ENCODE results near the gene SPOP. TPM values are rescaled to one million over a fixed set of nuclear protein-coding genes. Genes with fewer than 3 reads are reported as not detected.

SPOP gene
- total RNA-seq, 1 experiment from 2014 or later = 79.9 TPM

DNA sequence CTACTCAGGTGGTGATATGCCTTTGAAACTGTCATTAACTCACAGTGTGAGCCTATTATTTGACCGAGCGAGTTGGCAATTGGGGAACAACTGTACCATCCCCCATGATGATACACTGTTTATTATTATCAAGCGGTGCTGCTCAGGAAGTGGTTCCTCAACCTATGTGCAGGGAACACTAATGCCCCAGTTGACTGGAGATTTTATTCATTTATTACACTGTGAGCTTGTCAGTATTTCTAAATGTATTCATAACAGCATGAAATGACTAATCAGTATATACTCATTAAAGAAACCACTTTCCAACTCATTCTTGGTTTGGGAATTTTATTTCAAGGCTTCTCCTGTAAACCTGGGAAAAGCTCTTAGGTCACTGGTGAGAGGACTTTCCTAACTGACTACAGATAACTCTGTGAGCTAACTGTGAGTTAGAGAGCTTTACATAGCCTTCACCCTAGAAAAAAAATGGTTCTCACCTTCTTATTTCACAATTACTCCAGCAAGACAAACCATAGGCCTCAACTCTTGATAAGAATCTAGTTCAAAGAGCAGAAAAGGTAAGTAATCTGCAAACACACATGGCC, 59.8 kb downstream of the SPOP start:
- no peak overlapping the region for H3K4me3 Mint-ChIP-seq (ENCODE audit: low read depth, unreplicated experiment)
- no peak overlapping the region for H3K27ac Mint-ChIP-seq (ENCODE audit: unreplicated experiment)
- CTCF ChIA-PET = interaction anchor here (0.6 to 0.7 kb wide), 2 partner anchors 9 to 17 kb away, joined by 3 to 4 read pairs; no protein-coding TSS in a partner anchor
- TF ChIP-seq, protein P1, sequence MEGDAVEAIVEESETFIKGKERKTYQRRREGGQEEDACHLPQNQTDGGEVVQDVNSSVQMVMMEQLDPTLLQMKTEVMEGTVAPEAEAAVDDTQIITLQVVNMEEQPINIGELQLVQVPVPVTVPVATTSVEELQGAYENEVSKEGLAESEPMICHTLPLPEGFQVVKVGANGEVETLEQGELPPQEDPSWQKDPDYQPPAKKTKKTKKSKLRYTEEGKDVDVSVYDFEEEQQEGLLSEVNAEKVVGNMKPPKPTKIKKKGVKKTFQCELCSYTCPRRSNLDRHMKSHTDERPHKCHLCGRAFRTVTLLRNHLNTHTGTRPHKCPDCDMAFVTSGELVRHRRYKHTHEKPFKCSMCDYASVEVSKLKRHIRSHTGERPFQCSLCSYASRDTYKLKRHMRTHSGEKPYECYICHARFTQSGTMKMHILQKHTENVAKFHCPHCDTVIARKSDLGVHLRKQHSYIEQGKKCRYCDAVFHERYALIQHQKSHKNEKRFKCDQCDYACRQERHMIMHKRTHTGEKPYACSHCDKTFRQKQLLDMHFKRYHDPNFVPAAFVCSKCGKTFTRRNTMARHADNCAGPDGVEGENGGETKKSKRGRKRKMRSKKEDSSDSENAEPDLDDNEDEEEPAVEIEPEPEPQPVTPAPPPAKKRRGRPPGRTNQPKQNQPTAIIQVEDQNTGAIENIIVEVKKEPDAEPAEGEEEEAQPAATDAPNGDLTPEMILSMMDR (IDR thresholded peaks at IDR 0.05; ENCODE audit: unreplicated experiment) = no peak
- intact Hi-C loops (cut with micrococcal nuclease; ENCODE audit: unreplicated experiment) = no loop called here
- no TSS peak for BruUV-seq (replicated peaks)
- H3K4me1 Mint-ChIP-seq (ENCODE audit: low read depth, unreplicated experiment) = no peaks in the 10 kb centered on the region
- H3K9me3 Mint-ChIP-seq (ENCODE audit: low read depth, unreplicated experiment) = no peaks in the 10 kb centered on the region
- no peak for DNase-seq
- peaks cover 13% of the 10 kb centered on the region for H3K36me3 Mint-ChIP-seq (ENCODE audit: insufficient read depth, unreplicated experiment)
- no peaks in the 10 kb centered on the region for H3K27me3 Mint-ChIP-seq (ENCODE audit: unreplicated experiment)

DNA sequence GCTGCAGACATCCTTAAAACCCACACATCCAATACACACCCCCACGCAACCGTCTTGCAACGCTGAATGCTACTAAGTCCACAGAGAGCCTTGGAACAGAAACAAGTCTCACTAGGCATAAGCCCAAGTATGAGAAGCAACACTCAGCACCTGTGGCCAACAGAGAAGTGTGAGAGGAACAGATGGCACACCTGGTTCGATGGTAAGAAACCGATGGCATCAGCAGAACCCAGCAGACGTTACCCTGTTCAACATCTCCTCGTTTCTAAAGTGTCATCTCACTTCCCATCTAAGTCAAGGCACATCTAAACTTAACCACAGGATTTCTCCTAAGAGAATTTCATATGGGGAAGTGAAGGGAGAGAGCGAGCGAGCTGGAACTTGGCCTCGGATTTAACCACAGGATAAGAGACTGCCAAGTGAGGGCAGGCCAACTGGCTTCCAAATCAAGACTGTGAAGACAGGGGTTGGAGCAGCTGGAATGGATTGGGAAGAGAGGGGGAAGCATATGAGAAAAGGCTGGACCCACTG, 61.2 kb downstream of the SPOP start:
- peaks cover 13% of the 10 kb centered on the region for H3K36me3 Mint-ChIP-seq (ENCODE audit: insufficient read depth, unreplicated experiment)
- no TSS peak for BruUV-seq (replicated peaks)
- TF ChIP-seq, protein P1 (IDR thresholded peaks at IDR 0.05; ENCODE audit: unreplicated experiment) = no peak
- no peak for DNase-seq
- H3K27me3 Mint-ChIP-seq (ENCODE audit: unreplicated experiment) = no peaks in the 10 kb centered on the region
- CTCF ChIA-PET = interaction anchor here (0.5 kb wide), 1 partner anchor 18 kb away, joined by 3 read pairs; no protein-coding TSS in a partner anchor
- no peaks in the 10 kb centered on the region for H3K9me3 Mint-ChIP-seq (ENCODE audit: low read depth, unreplicated experiment)
- H3K4me3 Mint-ChIP-seq (ENCODE audit: low read depth, unreplicated experiment) = no peak overlapping the region
- intact Hi-C loops (cut with micrococcal nuclease; ENCODE audit: unreplicated experiment) = no loop called here
- no peaks in the 10 kb centered on the region for H3K4me1 Mint-ChIP-seq (ENCODE audit: low read depth, unreplicated experiment)
- H3K27ac Mint-ChIP-seq (ENCODE audit: unreplicated experiment) = no peak overlapping the region

DNA sequence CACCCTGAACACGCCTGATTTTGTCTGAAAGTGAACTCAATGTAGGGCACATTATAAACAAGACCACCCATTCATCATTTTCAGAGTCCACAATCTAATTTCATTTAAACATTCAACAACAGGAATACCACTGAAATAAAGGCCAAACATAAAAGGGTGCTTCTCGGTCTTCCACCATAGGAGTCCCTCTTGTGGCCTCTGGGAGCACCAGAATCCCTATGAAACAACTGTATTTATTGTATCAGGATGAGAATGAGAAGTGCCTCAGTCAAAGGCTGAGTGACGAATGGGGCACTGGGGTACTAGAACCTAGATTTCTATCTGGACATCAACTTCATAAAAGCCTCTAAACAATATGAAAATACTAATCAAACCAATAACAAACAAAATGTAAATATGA, 61.8 kb downstream of the SPOP start:
- intact Hi-C loops (cut with micrococcal nuclease; ENCODE audit: unreplicated experiment) = no loop called here
- Mint-ChIP-seq H3K4me3 (ENCODE audit: low read depth, unreplicated experiment) (no peak overlapping the region), H3K4me1 (ENCODE audit: low read depth, unreplicated experiment) (no peaks in the 10 kb centered on the region), H3K27me3 (ENCODE audit: unreplicated experiment) (no peaks in the 10 kb centered on the region), H3K36me3 (ENCODE audit: insufficient read depth, unreplicated experiment) (peaks cover 10% of the 10 kb centered on the region), H3K9me3 (ENCODE audit: low read depth, unreplicated experiment) (no peaks in the 10 kb centered on the region), H3K27ac (ENCODE audit: unreplicated experiment) (no peak overlapping the region)
- DNase-seq = no peak
- TF ChIP-seq, protein P1 (IDR thresholded peaks at IDR 0.05; ENCODE audit: unreplicated experiment) = no peak
- BruUV-seq (replicated peaks) = no TSS peak
- CTCF ChIA-PET = interaction anchor here (0.5 kb wide), 1 partner anchor 19 kb away, joined by 3 read pairs; no protein-coding TSS in a partner anchor

DNA sequence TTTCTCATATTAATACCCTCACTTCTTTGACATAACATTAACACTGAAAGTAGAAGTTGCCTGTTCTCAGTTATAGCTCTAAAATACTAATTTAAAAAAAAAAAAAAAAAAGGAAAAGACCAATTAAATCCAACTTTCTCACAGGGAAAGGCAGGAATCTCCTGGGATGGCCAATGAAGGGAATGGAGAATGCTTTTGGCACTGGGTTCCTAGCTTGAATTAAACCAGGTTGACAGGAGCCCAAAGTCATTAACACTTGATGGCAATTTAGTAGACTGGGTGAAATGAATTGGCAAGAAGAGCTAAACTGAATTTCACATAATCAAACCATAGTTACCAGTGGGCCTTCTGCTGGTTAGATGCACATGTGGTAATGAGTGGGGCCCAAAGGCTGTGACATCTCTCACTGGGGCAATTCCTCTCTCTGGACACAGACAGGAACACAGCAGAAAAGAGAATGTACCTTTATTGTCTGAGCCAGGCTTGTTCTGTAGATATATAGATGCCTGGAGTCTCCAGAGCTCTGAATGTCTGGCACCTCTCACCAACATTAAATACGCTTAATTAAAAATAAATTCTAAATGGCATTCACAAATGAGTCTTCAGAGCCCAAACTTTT, 64.6 kb downstream of the SPOP start:
- TF ChIP-seq, protein P1 (IDR thresholded peaks at IDR 0.05; ENCODE audit: unreplicated experiment) = no peak
- H3K9me3 Mint-ChIP-seq (ENCODE audit: low read depth, unreplicated experiment) = no peaks in the 10 kb centered on the region
- no peak for DNase-seq
- H3K36me3 Mint-ChIP-seq (ENCODE audit: insufficient read depth, unreplicated experiment) = peaks cover 6% of the 10 kb centered on the region
- H3K27me3 Mint-ChIP-seq (ENCODE audit: unreplicated experiment) = no peaks in the 10 kb centered on the region
- H3K27ac Mint-ChIP-seq (ENCODE audit: unreplicated experiment) = no peak overlapping the region
- BruUV-seq (replicated peaks) = no TSS peak
- no peaks in the 10 kb centered on the region for H3K4me1 Mint-ChIP-seq (ENCODE audit: low read depth, unreplicated experiment)
- intact Hi-C loops (cut with micrococcal nuclease; ENCODE audit: unreplicated experiment) = no loop called here
- H3K4me3 Mint-ChIP-seq (ENCODE audit: low read depth, unreplicated experiment) = no peak overlapping the region
- CTCF ChIA-PET = interaction anchor here (0.6 kb wide), 1 partner anchor 70 kb away, joined by 4 read pairs; no protein-coding TSS in a partner anchor
